Nephron (organoid): ENCODE measurements around the gene C1orf105.
A peak's percentile ranks its signal among the peaks of the same experiment; 100 is the strongest.

Source experiments
- H3K27ac Mint-ChIP-seq, 3 experiments: 2 replicates each; pipeline ENCODE4 v1.8.0; 2020; ENCODE audit warnings: mixed read lengths in 3 of 3, mild to moderate bottlenecking in 2 of 3, moderate library complexity in 1 of 3
- H3K27me3 Mint-ChIP-seq: 2 replicates; pipeline ENCODE4 v1.8.0; 2021; ENCODE audit warnings: low read depth, mild to moderate bottlenecking, moderate library complexity, mixed read lengths
- H3K36me3 Mint-ChIP-seq: 2 replicates; pipeline ENCODE4 v1.8.0; 2020; ENCODE audit warnings: low read depth, mixed read lengths
- H3K4me1 Mint-ChIP-seq: 2 replicates; pipeline ENCODE4 v1.8.0; 2020; ENCODE audit warnings: mixed read lengths
- H3K4me3 Mint-ChIP-seq, 3 experiments: 2 replicates each; pipeline ENCODE4 v1.8.0; 2020; ENCODE audit warnings: mild to moderate bottlenecking in 3 of 3, mixed read lengths in 3 of 3, moderate library complexity in 2 of 3
- H3K9me3 Mint-ChIP-seq: 2 replicates; pipeline ENCODE4 v1.8.0; 2020; ENCODE audit warnings: mixed read lengths
- CTCF ChIP-seq, 3 experiments: fragments of 200-600 bp; sonication (generic); IDR thresholded peaks; one replicate each; pipeline ENCODE4 v1.5.0; 2021; ENCODE audit warnings: antibody characterized with exemption in 3 of 3; ENCODE audit not compliant: unreplicated experiment in 3 of 3

C1orf105 gene

GRCh38 chr1:172395576-172395975 lies 24.9 kb upstream of the C1orf105 start:
- Mint-ChIP-seq H3K4me3 (no peak overlapping the region), H3K9me3 (no peaks in the 10 kb centered on the region), H3K4me1 (peaks cover 87% of the 10 kb centered on the region), H3K27ac (peak overlapping the region; percentile 77 to 99 (median 98)), H3K27me3 (no peaks in the 10 kb centered on the region), H3K36me3 (peaks cover 8% of the 10 kb centered on the region)
- no peak for TF ChIP-seq CTCF (IDR thresholded peaks at IDR 0.05; ENCODE audit: unreplicated experiment in 3 of 3)

DNA sequence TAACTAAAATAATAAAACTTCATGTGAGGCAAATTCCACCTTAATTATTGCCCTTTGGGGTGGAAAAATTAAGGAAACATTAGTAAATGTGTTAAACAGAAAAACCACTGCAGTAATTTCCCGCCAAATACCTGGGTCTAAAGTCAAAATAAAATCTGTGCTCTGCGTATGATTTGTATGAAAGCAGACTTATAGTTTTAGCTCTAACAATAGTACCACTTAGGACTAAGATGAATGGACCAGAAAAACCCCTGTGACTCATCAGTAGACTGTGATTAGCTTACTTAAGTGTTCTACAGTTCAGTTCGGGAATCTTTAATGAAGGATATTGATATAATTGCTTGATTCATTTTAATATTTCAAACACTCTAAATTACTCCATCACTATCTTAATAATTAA lies 23.3 kb upstream of the C1orf105 start:
- Mint-ChIP-seq H3K36me3 (peaks cover 8% of the 10 kb centered on the region), H3K27me3 (no peaks in the 10 kb centered on the region), H3K27ac (peak overlapping the region; percentile 97 to 98 (median 98)), H3K4me1 (peaks cover 87% of the 10 kb centered on the region), H3K4me3 (no peak overlapping the region), H3K9me3 (no peaks in the 10 kb centered on the region)
- TF ChIP-seq CTCF (IDR thresholded peaks at IDR 0.05; ENCODE audit: unreplicated experiment in 3 of 3), result no peak

- no peak for TF ChIP-seq CTCF (IDR thresholded peaks at IDR 0.05; ENCODE audit: unreplicated experiment in 3 of 3)
- peaks cover 8% of the 10 kb centered on the region for H3K36me3 Mint-ChIP-seq
- H3K4me1 Mint-ChIP-seq, result peaks cover 83% of the 10 kb centered on the region
Measured at GRCh38 chr1:172397633-172398032, 22.9 kb upstream of the C1orf105 start.

GRCh38 chr1:172398193-172398592 lies 22.3 kb upstream of the C1orf105 start:
- Mint-ChIP-seq H3K4me3 (peak overlapping the region in 2 of 3 experiments; percentile 3 to 49), H3K27me3 (no peaks in the 10 kb centered on the region), H3K27ac (peak overlapping the region; percentile 97 to 98 (median 98)), H3K9me3 (no peaks in the 10 kb centered on the region), H3K36me3 (peaks cover 8% of the 10 kb centered on the region), H3K4me1 (peaks cover 79% of the 10 kb centered on the region)
- TF ChIP-seq CTCF (IDR thresholded peaks at IDR 0.05; ENCODE audit: unreplicated experiment in 3 of 3), result no peak

More at GRCh38 chr1:172397633-172398032, 22.9 kb upstream of the C1orf105 start:
- no peaks in the 10 kb centered on the region for H3K27me3 Mint-ChIP-seq
- no peaks in the 10 kb centered on the region for H3K9me3 Mint-ChIP-seq
- H3K27ac Mint-ChIP-seq, result peak overlapping the region; percentile 97 to 98 (median 98)
- no peak overlapping the region for H3K4me3 Mint-ChIP-seq

GRCh38 chr1:172398970-172399755 lies 21.3 kb upstream of the C1orf105 start:
- H3K4me3 Mint-ChIP-seq, result peak overlapping the region; percentile 19 to 70 (median 41)
- peaks cover 75% of the 10 kb centered on the region for H3K4me1 Mint-ChIP-seq
- H3K27ac Mint-ChIP-seq, result peak overlapping the region; percentile 97 to 98 (median 98)
- TF ChIP-seq CTCF (IDR thresholded peaks at IDR 0.05; ENCODE audit: unreplicated experiment in 3 of 3), result peak; percentile 60 to 74 (median 60)
- no peaks in the 10 kb centered on the region for H3K9me3 Mint-ChIP-seq
- H3K36me3 Mint-ChIP-seq, result peaks cover 6% of the 10 kb centered on the region
- no peaks in the 10 kb centered on the region for H3K27me3 Mint-ChIP-seq
